GM12874 (cell line): ENCODE data around the gene AZU1.

ENCODE experiments used
- TF ChIP-seq, protein P1 (sequence below): IDR thresholded peaks from 2 replicates; pipeline ENCODE4 v1.5.1; 2011; ENCODE audit warnings: low read depth, mild to moderate bottlenecking, control low read depth, low read length, moderate library complexity; ENCODE audit not compliant: insufficient read depth

AZU1 gene

GRCh38 chr19:803686-804418 is 23.8 kb upstream of the AZU1 start:
- TF ChIP-seq, protein P1, sequence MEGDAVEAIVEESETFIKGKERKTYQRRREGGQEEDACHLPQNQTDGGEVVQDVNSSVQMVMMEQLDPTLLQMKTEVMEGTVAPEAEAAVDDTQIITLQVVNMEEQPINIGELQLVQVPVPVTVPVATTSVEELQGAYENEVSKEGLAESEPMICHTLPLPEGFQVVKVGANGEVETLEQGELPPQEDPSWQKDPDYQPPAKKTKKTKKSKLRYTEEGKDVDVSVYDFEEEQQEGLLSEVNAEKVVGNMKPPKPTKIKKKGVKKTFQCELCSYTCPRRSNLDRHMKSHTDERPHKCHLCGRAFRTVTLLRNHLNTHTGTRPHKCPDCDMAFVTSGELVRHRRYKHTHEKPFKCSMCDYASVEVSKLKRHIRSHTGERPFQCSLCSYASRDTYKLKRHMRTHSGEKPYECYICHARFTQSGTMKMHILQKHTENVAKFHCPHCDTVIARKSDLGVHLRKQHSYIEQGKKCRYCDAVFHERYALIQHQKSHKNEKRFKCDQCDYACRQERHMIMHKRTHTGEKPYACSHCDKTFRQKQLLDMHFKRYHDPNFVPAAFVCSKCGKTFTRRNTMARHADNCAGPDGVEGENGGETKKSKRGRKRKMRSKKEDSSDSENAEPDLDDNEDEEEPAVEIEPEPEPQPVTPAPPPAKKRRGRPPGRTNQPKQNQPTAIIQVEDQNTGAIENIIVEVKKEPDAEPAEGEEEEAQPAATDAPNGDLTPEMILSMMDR, result no peak

- TF ChIP-seq, protein P1, result no peak
Observed at GRCh38 chr19:804419-805165, 23.0 kb upstream of the AZU1 start.

- TF ChIP-seq, protein P1, result no peak
Observed at GRCh38 chr19:805166-805551, 22.5 kb upstream of the AZU1 start.

GRCh38 chr19:805600-806550 is 21.8 kb upstream of the AZU1 start:
- TF ChIP-seq, protein P1, result no peak

GRCh38 chr19:806815-807421 is 20.7 kb upstream of the AZU1 start:
- TF ChIP-seq, protein P1, result no peak

DNA sequence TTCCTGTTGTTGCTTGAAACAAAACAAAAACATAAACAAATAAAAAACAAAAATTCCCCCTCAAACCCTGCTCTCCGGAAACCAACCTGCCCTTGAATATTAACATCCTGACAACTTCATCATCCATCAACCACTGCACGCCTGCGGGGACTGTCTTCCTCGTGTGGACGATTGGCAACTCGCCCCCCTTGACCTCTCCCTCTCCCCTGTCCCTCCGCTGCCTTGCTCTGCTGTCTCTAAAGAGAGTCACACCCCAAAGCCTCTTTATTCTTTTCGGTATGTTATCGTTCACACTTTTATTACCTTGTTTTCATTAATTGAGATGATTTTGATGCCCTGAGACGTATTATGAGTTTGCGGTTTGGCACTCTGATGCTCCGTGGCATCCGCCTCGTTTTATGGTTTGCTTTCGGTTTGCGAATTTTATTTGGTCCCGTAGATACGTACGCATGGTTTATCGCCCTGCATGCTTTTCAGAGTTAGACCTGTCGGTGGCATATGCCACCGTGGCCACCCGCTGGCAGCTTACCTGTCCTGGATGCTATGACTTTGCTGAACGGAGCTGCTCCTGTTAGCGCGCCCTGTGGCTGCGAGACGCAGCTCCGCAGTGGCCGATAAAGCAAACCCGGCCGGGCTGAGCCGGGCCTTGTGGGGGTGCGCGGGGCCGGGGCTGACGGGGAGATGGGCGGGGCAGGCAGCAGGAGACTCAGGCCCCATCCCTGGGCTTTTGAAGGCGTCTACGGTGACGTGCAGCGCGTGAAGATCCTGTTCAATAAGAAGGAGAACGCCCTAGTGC is 19.8 kb upstream of the AZU1 start:
- TF ChIP-seq, protein P1, result no peak
